Activated CD4-positive, alpha-beta T cell treated with anti-CD3 and anti-CD28 coated beads, Interleukin-2, amount 10 ng/mL, durations not matched to agents 7 days and 5 days (primary cell): Measurements from ENCODE around the gene TIMM10. TPM values are rescaled to one million over a fixed set of nuclear protein-coding genes. Genes with fewer than 3 reads are reported as not detected.
A peak's percentile ranks its signal among the peaks of the same experiment; 100 is the strongest.

Source experiments
- CTCF ChIA-PET: fragments of 350-600 bp; sonication (Branson Sonifier 250); formaldehyde crosslinking; loops from one replicate; lab custom pipeline; 2021; ENCODE audit warnings: antibody characterized with exemption; lab: Charles Lee
- POLR2A ChIA-PET: fragments of 350-600 bp; sonication (Branson Sonifier 250); formaldehyde crosslinking; loops from one replicate; lab custom pipeline; 2021; ENCODE audit warnings: antibody characterized with exemption; lab: Charles Lee
- DNase-seq: peaks from one replicate; pipeline ENCODE4 v3.0.0-alpha.2; 2020
- H3K27ac Mint-ChIP-seq: one replicate; pipeline ENCODE4 v1.8.0; 2021; ENCODE audit warnings: mild to moderate bottlenecking, moderate library complexity, mixed read lengths
- H3K27me3 Mint-ChIP-seq: one replicate; pipeline ENCODE4 v1.8.0; 2021; ENCODE audit warnings: mixed read lengths
- H3K36me3 Mint-ChIP-seq: one replicate; pipeline ENCODE4 v1.8.0; 2021; ENCODE audit warnings: low read depth, mixed read lengths
- H3K4me1 Mint-ChIP-seq: one replicate; pipeline ENCODE4 v1.8.0; 2021; ENCODE audit warnings: mixed read lengths
- H3K4me3 Mint-ChIP-seq: one replicate; pipeline ENCODE4 v1.8.0; 2021; ENCODE audit warnings: mild to moderate bottlenecking, moderate library complexity, mixed read lengths
- H3K9me3 Mint-ChIP-seq: one replicate; pipeline ENCODE4 v1.8.0; 2021; ENCODE audit warnings: mixed read lengths
- total RNA-seq, 2 experiments: library from RNA; stranded (reverse); gene quantifications; one replicate each; pipeline ENCODE4 v1.2.3, GENCODE V29; 2021

The TIMM10 gene
- total RNA-seq, 2 experiments from 2014 or later = 87.3 to 97.7 TPM

DNA sequence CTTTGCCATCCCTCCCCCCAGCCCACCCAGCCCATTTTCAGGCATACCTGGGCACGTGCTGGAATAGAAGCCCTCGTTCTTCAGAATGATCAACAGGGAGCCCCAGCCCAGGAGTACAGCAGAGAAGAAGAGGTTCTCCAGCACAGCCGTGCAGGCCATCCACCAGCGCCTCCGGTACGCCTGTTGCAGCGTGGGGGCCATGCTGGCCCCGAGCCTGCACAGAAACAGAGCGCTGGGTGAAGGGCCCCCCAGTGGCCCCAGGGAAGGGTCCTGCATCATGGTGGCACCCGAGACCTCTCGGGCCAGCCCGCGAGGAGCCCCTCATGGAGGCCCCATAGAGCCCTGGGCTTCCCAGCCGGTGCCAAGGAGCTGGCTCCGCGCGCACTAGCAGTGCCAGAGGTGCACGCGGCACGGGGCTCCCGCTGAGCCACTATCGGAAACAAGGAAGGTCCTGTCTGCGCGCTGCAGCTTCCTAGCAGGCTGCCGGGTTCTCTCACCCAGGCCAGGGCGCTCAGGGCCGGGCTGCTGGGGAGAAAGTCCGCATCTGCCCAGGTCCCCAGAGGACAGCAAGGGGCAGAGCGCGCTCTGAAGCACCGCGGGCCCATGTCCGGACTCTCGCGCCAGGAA is 16.5 kb downstream of the TIMM10 start:
- CTCF ChIA-PET = interaction anchor here (0.9 to 6.5 kb wide), 9 partner anchors 8 to 97 kb away, joined by 3 to 49 read pairs (median 6); partner anchors contain the start of gene RTN4RL2
- Mint-ChIP-seq H3K27me3 (no peaks in the 10 kb centered on the region), H3K27ac (peak overlapping the region; percentile 94), H3K4me1 (peaks cover 33% of the 10 kb centered on the region), H3K9me3 (no peaks in the 10 kb centered on the region), H3K4me3 (peak overlapping the region; percentile 99), H3K36me3 (peaks cover 2% of the 10 kb centered on the region)
- peak; percentile 43 for DNase-seq
- POLR2A ChIA-PET = no interaction called here

DNA sequence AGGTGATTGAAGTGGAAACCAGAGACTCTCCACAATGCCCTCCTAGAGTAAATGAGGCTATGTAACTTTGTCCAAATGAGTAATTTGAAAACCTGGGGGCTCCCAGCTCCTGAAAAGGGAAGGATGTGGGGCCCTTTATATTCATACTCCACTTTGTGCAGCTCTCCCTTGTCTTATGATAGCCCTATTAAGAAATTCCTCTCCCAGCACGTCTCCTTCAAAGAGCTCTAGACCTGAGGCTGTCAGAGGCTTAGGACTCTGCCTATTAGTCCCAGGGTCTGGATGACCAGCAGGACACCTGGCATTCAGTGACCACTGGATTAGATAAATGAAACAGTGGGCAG is 17.1 kb downstream of the TIMM10 start:
- Mint-ChIP-seq H3K4me1 (peaks cover 33% of the 10 kb centered on the region), H3K9me3 (no peaks in the 10 kb centered on the region), H3K27me3 (no peaks in the 10 kb centered on the region), H3K36me3 (peaks cover 2% of the 10 kb centered on the region), H3K4me3 (peak overlapping the region; percentile 99), H3K27ac (peak overlapping the region; percentile 68)
- no peak for DNase-seq
- POLR2A ChIA-PET = no interaction called here
- CTCF ChIA-PET = interaction anchor here (0.9 to 6.5 kb wide), 7 partner anchors 8 to 55 kb away, joined by 3 to 49 read pairs (median 8); partner anchors contain the start of gene RTN4RL2

DNA sequence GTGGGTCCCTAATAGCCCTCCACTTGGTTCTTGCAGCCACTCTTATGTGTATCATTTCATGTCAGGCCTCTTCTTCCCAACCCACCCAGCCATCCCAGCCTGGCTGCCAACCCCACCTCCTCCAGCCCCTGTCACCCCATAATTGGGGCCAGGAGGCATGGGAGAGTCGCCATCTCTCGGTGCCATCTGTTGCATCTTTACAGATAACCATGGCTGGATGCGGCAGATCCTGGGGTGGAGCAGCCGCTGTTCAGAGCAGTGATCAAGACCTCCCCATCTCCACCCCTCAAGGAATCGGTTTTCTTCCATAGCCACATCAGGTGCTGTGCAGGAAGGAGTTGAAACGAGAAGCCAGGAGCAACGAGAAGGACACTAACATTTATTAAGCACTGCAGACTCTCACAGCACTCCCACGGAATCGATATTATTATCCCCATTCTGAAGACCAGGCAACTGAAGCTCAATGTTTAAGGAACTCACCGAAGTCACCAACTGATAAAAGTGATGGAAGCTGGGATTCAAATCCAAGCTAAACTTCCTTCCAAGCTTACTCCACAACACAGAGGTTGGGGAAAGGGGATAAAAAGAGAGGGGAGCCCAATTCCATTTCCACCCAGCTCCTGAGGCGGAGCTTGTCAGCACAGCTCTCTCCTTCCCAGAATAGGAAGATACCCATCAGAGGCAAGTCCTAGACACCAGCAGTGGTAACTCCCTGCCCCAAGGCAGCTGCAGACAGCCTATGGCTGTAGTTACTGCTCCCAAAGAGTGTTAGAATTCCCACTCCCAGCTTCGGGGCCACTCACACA is 17.7 kb downstream of the TIMM10 start:
- DNase-seq = no peak
- no peak overlapping the region for H3K4me3 Mint-ChIP-seq
- no peak overlapping the region for H3K27ac Mint-ChIP-seq
- POLR2A ChIA-PET = no interaction called here
- CTCF ChIA-PET = interaction anchor here (0.9 to 6.5 kb wide), 6 partner anchors 10 to 54 kb away, joined by 3 to 49 read pairs (median 10); partner anchors contain the start of gene RTN4RL2
- H3K9me3 Mint-ChIP-seq = no peaks in the 10 kb centered on the region
- H3K36me3 Mint-ChIP-seq = peaks cover 2% of the 10 kb centered on the region
- peaks cover 33% of the 10 kb centered on the region for H3K4me1 Mint-ChIP-seq
- no peaks in the 10 kb centered on the region for H3K27me3 Mint-ChIP-seq

DNA sequence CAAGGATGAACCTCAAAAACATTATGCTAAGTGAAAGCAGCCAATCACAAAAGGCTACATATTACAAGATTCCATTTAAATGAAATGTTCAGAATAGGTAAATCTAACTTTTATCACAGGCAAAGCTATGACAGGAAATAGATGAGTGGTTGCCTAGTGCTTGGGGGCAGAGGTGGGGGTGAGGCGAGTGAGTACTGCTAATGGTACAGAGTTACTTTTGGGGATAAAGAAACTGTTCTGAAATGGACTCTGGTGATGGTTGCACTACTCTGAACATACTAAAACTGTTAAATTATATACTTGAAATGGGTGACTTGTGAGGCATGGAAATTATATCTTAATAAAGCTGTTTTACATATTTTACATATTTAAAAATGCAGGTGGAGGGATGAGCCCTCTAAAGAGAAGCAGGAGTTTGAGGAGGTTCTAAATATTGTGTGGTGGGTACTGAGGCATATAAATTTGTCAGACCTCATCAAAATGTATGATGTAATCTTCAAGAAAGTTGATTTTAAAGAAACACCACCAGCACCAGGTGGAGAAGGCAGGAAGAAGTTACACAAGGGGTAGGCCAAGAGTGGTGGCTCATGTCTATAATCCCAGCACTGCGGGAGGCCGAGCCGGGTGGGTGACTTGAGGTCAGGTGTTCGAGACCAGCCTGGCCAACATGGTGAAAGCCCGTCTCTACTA is 18.7 kb downstream of the TIMM10 start:
- H3K27ac Mint-ChIP-seq = no peak overlapping the region
- ChIA-PET POLR2A (no interaction called here), CTCF (interaction anchor here (0.6 to 2.0 kb wide), 6 partner anchors 10 to 53 kb away, joined by 3 to 7 read pairs (median 3); no protein-coding TSS in a partner anchor)
- DNase-seq = no peak
- H3K36me3 Mint-ChIP-seq = peaks cover 2% of the 10 kb centered on the region
- H3K4me3 Mint-ChIP-seq = no peak overlapping the region
- no peaks in the 10 kb centered on the region for H3K27me3 Mint-ChIP-seq
- H3K4me1 Mint-ChIP-seq = peaks cover 33% of the 10 kb centered on the region
- H3K9me3 Mint-ChIP-seq = no peaks in the 10 kb centered on the region

GRCh38 chr11:57508341-57509170 is 22.0 kb downstream of the TIMM10 start:
- ChIA-PET POLR2A (no interaction called here), CTCF (interaction anchor here (0.6 kb wide), 1 partner anchor 50 kb away, joined by 3 read pairs; no protein-coding TSS in a partner anchor)
- Mint-ChIP-seq H3K4me1 (peaks cover 23% of the 10 kb centered on the region), H3K9me3 (no peaks in the 10 kb centered on the region), H3K27ac (no peak overlapping the region), H3K4me3 (no peak overlapping the region), H3K36me3 (no peaks in the 10 kb centered on the region), H3K27me3 (no peaks in the 10 kb centered on the region)
- DNase-seq = no peak

DNA sequence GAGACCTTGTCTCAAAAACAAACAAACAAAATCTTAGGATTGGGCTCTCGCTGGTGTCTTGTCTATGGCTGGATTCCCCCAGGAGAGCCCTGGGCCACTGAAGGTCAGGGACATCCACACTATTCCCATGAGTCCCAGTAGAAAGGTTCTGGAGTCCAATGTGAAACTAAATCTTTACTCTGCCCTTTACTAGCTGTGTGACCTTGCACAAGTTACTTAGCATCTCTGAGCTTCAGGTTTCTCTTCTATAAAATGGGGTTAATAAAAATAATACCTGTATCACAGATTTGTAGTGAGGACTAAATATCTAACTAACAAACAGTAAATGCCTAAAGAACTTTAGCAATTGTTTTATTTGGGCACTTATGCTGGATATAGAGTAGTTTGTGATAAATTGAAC is 24.0 kb downstream of the TIMM10 start:
- no peak for DNase-seq
- H3K27ac Mint-ChIP-seq = no peak overlapping the region
- peaks cover 4% of the 10 kb centered on the region for H3K4me1 Mint-ChIP-seq
- H3K4me3 Mint-ChIP-seq = no peak overlapping the region
- no peaks in the 10 kb centered on the region for H3K27me3 Mint-ChIP-seq
- H3K36me3 Mint-ChIP-seq = no peaks in the 10 kb centered on the region
- CTCF ChIA-PET = interaction anchor here (1.4 to 3.0 kb wide), 4 partner anchors 8 to 49 kb away, joined by 3 to 16 read pairs (median 6); no protein-coding TSS in a partner anchor
- POLR2A ChIA-PET = no interaction called here
- H3K9me3 Mint-ChIP-seq = no peaks in the 10 kb centered on the region

DNA sequence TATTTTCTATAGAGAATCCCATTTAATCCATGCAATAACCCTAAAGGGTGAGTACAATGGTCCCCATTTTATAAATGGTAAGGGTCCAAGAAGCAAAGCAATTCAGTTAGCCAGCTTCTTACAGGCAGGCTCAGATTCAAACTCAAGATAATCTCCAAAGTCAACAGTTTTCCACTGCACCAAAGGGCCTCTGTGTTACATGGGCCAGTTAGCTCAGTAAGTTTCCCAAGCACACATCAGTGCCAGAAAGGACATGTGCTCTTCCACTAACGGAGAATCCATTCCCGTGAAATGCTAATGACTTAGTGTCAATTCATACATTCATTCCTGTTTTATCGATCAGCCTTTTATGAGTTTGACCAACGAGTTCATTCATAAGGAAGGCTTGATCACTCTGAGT is 26.0 kb downstream of the TIMM10 start:
- no peak overlapping the region for H3K27ac Mint-ChIP-seq
- ChIA-PET CTCF (interaction anchor here (0.6 to 3.0 kb wide), 6 partner anchors 11 to 137 kb away, joined by 3 to 16 read pairs (median 4); no protein-coding TSS in a partner anchor), POLR2A (no interaction called here)
- H3K27me3 Mint-ChIP-seq = no peaks in the 10 kb centered on the region
- peaks cover 9% of the 10 kb centered on the region for H3K4me1 Mint-ChIP-seq
- peaks cover 3% of the 10 kb centered on the region for H3K36me3 Mint-ChIP-seq
- H3K9me3 Mint-ChIP-seq = no peaks in the 10 kb centered on the region
- no peak overlapping the region for H3K4me3 Mint-ChIP-seq
- DNase-seq = no peak

DNA sequence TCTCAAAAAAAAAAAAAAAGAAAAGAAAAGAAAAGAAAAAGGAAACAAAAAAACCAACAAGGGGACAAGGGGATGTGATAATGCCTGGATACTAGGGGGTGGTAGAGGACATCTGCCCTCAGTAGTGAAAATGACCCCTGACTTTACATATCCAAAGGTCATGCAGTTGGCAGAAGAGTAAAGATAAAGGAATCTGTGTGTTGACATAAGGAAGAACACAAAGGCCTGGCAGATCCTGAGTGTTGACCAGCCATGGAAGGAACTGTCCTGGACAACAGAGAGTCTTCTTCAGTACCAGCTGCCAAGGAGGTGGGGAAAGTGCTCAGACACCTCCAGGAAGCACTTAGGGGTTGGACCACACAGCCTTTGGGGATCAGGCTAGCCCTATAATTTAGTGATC is 27.7 kb downstream of the TIMM10 start:
- H3K27ac Mint-ChIP-seq = no peak overlapping the region
- H3K9me3 Mint-ChIP-seq = no peaks in the 10 kb centered on the region
- ChIA-PET CTCF (interaction anchor here (0.9 to 2.6 kb wide), 7 partner anchors 8 to 24 kb away, joined by 3 to 15 read pairs (median 8); partner anchors contain the start of gene SLC43A1), POLR2A (no interaction called here)
- no peak for DNase-seq
- H3K4me3 Mint-ChIP-seq = no peak overlapping the region
- H3K36me3 Mint-ChIP-seq = peaks cover 3% of the 10 kb centered on the region
- H3K4me1 Mint-ChIP-seq = peaks cover 7% of the 10 kb centered on the region
- no peaks in the 10 kb centered on the region for H3K27me3 Mint-ChIP-seq

- H3K27me3 Mint-ChIP-seq = no peaks in the 10 kb centered on the region
- peaks cover 6% of the 10 kb centered on the region for H3K36me3 Mint-ChIP-seq
- ChIA-PET CTCF (interaction anchor here (0.7 to 2.6 kb wide), 8 partner anchors 9 to 25 kb away, joined by 3 to 15 read pairs (median 8); partner anchors contain the start of gene SLC43A1), POLR2A (no interaction called here)
- peaks cover 7% of the 10 kb centered on the region for H3K4me1 Mint-ChIP-seq
- H3K9me3 Mint-ChIP-seq = no peaks in the 10 kb centered on the region
- peak overlapping the region; percentile 13 for H3K27ac Mint-ChIP-seq
- DNase-seq = no peak
- no peak overlapping the region for H3K4me3 Mint-ChIP-seq
Measured at GRCh38 chr11:57502376-57502775, 28.2 kb downstream of the TIMM10 start.

GRCh38 chr11:57501953-57502352 is 28.6 kb downstream of the TIMM10 start:
- H3K9me3 Mint-ChIP-seq = no peaks in the 10 kb centered on the region
- POLR2A ChIA-PET = no interaction called here

DNA sequence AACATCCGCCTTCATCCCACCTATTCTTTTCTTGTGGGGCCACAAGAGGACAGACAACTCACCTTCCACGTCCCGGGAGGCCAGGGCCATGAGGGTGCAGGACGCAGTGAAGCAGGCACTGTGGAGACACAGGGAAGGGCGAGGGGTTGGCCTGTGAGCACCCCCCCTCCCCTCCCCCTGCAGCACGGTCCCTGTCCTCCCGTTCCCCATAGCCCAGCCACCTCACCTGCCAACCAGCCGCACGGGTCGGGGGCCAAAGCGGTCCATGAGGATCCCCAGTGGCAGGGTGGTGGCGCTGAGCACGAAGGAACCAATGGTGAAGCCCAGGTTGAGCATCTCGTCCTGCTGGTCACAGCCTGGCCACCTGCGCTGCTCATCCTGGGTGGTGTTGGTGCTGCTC is 29.6 kb downstream of the TIMM10 start:
- CTCF ChIA-PET = interaction anchor here (1.0 to 2.6 kb wide), 6 partner anchors 8 to 136 kb away, joined by 3 to 15 read pairs (median 8); no protein-coding TSS in a partner anchor
- Mint-ChIP-seq H3K4me1 (peaks cover 7% of the 10 kb centered on the region), H3K27ac (no peak overlapping the region), H3K9me3 (no peaks in the 10 kb centered on the region), H3K4me3 (no peak overlapping the region), H3K36me3 (peaks cover 7% of the 10 kb centered on the region), H3K27me3 (no peaks in the 10 kb centered on the region)
- POLR2A ChIA-PET = no interaction called here
- DNase-seq = no peak

More at GRCh38 chr11:57501953-57502352, 28.6 kb downstream of the TIMM10 start:
- H3K36me3 Mint-ChIP-seq = peaks cover 7% of the 10 kb centered on the region
- CTCF ChIA-PET = interaction anchor here (0.7 to 2.6 kb wide), 8 partner anchors 9 to 25 kb away, joined by 3 to 15 read pairs (median 8); partner anchors contain the start of gene SLC43A1
- no peak for DNase-seq
- H3K27ac Mint-ChIP-seq = no peak overlapping the region
- no peaks in the 10 kb centered on the region for H3K27me3 Mint-ChIP-seq
- no peak overlapping the region for H3K4me3 Mint-ChIP-seq
- peaks cover 7% of the 10 kb centered on the region for H3K4me1 Mint-ChIP-seq
